GM23338 (cell line): ENCODE measurements around the gene GPSM1.

Experiments
- CREB1 ChIP-seq: fragments of 250-450 bp; sonication (Bioruptor Pico); IDR thresholded peaks from 2 replicates; pipeline ENCODE4 v1.5.0; 2020; ENCODE audit warnings: low read depth, mild to moderate bottlenecking, moderate library complexity
- EZH2 ChIP-seq: fragments of 200-600 bp; sonication (generic); IDR thresholded peaks from one replicate; pipeline ENCODE4 v1.8.0; 2017; ENCODE audit warnings: antibody characterized with exemption, mild to moderate bottlenecking, low read depth; ENCODE audit not compliant: unreplicated experiment
- EZH2phosphoT487 ChIP-seq: fragments of 200-600 bp; sonication (generic); IDR thresholded peaks from one replicate; pipeline ENCODE4 v1.8.1; 2018; ENCODE audit warnings: antibody characterized with exemption; ENCODE audit not compliant: unreplicated experiment
- NANOG ChIP-seq: IDR thresholded peaks from 2 replicates; pipeline ENCODE4 v1.6.1; 2016; ENCODE audit warnings: antibody characterized with exemption, borderline replicate concordance
- POLR2AphosphoS5 ChIP-seq: IDR thresholded peaks from 2 replicates; pipeline ENCODE4 v1.6.1; 2016; ENCODE audit warnings: antibody characterized with exemption, low read depth
- STAT1 ChIP-seq: IDR thresholded peaks from one replicate; pipeline ENCODE4 v1.6.1; 2016; ENCODE audit warnings: antibody characterized with exemption; ENCODE audit not compliant: unreplicated experiment
- TF ChIP-seq, protein P1 (sequence below), 2 experiments: fragments of 200-600 bp in 1 of 2; sonication (generic) in 1 of 2; conservative IDR thresholded peaks; 2 replicates each; pipeline versions ENCODE4 v1.5.1 to v1.6.1; 2016 to 2017; ENCODE audit warnings: antibody characterized with exemption in 2 of 2, low read depth in 2 of 2, mild to moderate bottlenecking in 2 of 2, moderate library complexity in 1 of 2
- TF ChIP-seq, protein P2 (sequence below): IDR thresholded peaks from one replicate; pipeline ENCODE4 v1.6.1; 2018; ENCODE audit warnings: antibody characterized with exemption; ENCODE audit not compliant: unreplicated experiment

DNA sequence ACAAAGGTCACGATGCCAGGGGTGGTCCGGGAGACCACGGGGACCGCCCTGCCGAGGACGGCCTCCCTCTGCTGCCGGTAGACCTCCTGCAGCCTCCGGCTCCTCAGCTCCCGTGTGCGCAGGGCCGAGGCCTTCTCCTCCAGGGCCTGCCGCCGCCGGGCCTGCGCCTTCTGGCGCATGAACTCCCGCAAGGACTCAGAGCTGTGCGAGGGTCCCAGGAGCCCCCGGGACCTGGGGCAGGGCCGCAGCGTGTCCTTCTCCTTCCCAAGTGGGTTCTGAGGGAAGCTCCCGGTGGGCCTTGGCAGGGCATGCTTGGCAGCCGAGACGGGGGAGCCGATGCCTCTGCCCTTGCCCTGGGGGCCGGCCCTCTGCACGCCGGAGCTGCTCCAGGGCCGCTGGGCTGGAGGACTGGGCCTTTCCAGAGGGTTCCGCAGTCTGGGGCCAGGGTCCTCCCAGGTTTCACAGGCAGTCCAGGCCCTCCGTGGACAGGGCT is 36.8 kb upstream of the GPSM1 start:
- TF ChIP-seq, protein P1, sequence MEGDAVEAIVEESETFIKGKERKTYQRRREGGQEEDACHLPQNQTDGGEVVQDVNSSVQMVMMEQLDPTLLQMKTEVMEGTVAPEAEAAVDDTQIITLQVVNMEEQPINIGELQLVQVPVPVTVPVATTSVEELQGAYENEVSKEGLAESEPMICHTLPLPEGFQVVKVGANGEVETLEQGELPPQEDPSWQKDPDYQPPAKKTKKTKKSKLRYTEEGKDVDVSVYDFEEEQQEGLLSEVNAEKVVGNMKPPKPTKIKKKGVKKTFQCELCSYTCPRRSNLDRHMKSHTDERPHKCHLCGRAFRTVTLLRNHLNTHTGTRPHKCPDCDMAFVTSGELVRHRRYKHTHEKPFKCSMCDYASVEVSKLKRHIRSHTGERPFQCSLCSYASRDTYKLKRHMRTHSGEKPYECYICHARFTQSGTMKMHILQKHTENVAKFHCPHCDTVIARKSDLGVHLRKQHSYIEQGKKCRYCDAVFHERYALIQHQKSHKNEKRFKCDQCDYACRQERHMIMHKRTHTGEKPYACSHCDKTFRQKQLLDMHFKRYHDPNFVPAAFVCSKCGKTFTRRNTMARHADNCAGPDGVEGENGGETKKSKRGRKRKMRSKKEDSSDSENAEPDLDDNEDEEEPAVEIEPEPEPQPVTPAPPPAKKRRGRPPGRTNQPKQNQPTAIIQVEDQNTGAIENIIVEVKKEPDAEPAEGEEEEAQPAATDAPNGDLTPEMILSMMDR (conservative IDR thresholded peaks at IDR 0.05; ENCODE audit: low read depth in 2 of 2), result no peak
- TF ChIP-seq, protein P2, sequence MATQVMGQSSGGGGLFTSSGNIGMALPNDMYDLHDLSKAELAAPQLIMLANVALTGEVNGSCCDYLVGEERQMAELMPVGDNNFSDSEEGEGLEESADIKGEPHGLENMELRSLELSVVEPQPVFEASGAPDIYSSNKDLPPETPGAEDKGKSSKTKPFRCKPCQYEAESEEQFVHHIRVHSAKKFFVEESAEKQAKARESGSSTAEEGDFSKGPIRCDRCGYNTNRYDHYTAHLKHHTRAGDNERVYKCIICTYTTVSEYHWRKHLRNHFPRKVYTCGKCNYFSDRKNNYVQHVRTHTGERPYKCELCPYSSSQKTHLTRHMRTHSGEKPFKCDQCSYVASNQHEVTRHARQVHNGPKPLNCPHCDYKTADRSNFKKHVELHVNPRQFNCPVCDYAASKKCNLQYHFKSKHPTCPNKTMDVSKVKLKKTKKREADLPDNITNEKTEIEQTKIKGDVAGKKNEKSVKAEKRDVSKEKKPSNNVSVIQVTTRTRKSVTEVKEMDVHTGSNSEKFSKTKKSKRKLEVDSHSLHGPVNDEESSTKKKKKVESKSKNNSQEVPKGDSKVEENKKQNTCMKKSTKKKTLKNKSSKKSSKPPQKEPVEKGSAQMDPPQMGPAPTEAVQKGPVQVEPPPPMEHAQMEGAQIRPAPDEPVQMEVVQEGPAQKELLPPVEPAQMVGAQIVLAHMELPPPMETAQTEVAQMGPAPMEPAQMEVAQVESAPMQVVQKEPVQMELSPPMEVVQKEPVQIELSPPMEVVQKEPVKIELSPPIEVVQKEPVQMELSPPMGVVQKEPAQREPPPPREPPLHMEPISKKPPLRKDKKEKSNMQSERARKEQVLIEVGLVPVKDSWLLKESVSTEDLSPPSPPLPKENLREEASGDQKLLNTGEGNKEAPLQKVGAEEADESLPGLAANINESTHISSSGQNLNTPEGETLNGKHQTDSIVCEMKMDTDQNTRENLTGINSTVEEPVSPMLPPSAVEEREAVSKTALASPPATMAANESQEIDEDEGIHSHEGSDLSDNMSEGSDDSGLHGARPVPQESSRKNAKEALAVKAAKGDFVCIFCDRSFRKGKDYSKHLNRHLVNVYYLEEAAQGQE, result no peak
- TF ChIP-seq EZH2 (no peak), POLR2AphosphoS5 (no peak), CREB1 (CRISPR knock-in tag) (no peak), STAT1 (no peak), EZH2phosphoT487 (no peak), NANOG (no peak)
